GM21825 (cell line): ENCODE data around the gene DACT2.
"Not testable (repeated sequence)": the region's sequence is repeated elsewhere in the genome, so short reads cannot be mapped to it uniquely, and the experiment has no call there.

Experiments used
- ATAC-seq: cut with Tn5 transposase; IDR thresholded peaks from one replicate; pipeline ENCODE4 v1.9.1; 2021; ENCODE audit warnings: mild to moderate bottlenecking, moderate library complexity; ENCODE audit not compliant: unreplicated experiment

Gene DACT2

DNA sequence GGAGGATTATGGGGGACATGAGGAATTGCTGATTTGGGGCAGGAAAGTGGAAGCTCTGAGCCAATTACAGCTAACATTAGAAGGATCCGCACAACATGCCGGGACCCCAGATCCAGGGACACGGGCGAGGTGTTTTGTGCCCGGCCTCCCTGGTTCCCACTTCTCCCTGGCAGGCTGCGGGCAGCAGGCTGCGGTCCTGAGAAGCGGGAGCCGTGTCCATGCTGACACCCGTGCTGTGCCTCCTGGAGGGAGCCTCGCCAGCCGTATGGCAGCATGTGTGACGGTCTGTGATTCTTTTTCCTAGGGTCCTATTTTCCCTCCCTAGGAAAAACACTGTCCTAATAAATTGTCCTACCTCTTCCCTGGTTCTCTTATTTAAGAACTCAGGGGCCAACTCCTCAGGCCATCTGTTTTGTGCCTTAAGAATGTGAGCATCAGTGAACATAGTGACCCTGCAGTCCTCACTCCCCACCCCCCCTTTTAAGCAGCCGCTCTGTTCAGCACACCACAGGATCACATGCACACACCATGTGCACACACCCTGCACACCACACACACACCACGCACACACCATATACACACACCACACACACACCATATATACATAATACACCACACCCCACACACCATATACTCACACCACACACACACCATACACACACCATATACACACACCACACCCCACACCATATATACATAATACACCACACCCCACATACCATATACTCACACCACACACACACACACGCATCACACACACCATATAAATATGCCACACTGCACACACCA is 49.9 kb downstream of the DACT2 start:
- no peak for ATAC-seq

DNA sequence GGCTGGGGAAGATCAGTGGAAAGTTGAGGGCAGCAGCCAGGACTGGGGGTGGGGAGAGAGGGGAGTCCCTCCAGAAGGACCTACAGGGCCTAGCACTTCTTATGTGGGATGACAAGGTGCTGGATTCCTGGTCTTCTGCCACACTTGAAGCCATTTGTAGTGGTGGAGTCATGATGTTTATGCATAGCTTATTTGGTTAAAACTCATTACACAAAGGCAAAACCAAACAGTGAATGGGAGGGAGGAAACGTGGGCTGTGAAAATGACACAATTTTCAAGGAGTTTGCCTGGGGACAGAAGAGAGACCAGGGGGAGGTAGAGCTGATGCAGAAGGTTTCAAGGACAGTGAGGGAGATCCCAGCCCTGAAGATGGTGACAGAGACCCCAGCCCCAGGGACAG is 50.8 kb downstream of the DACT2 start:
- ATAC-seq = no peak

DNA sequence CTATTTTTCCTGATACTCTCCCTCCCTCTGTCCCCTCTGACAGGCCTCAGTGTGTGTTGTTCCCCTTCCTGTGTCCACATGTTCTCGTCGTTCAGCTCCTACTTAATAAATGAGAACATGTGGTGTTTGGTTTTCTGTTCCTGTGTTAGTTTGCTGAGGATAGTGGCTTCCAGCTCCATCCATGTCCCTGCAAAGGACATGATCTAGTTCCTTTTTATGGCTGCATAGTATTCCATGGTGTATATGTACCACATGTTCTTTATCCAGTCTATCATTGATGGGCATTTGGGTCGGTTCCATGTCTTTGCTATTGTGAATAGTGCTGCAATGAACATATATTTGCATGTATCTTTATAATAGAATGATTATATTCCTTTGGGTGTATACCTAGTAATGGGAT is 51.8 kb downstream of the DACT2 start:
- not testable (repeated sequence) for ATAC-seq

DNA sequence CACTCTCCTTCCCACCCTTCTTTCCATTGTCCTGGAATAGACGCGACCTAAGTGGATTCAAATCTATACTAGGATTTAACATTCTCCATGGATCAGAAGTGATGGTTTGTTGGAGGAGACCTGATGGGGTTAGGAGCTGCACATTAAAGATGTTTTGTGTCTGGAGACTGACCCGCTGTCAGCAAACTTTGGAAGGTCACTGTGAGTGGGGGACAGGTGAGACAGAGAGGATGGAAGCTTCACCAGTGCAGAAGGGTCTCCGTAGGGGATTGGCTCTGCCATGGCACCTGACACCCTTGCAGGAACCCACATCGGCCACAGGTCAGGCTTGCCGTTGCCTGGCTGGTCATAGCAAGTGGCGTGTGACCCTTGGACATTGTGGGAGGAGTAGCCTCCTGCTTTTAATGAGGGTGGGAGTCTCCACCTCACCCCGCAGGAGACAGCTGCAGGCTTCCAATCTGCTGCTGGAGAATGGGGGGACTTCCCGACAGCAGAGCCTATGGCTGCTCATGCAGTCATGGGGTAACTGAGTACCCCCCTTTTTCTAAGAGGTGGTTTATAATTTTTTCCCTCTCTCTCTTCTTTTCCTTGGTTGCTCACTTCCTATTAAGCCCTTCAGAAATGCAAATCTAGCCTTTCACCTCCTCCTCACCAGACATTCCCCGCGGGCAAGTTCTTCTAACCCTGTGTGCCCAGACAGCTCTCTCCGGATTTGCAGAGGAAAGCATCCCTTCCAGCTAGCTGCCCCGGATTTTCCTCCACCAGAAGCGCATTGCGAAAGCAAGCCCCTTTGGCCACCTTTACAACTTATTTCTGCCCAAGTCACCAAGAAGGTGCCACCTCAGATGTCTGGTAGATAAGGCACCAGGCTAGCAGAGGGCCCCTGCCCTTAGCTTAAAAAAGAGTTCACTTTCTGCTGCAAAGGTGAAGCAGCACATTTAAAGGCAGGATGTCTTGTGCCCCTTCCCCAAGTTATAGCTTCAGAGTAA is 53.5 kb downstream of the DACT2 start:
- ATAC-seq = no peak

DNA sequence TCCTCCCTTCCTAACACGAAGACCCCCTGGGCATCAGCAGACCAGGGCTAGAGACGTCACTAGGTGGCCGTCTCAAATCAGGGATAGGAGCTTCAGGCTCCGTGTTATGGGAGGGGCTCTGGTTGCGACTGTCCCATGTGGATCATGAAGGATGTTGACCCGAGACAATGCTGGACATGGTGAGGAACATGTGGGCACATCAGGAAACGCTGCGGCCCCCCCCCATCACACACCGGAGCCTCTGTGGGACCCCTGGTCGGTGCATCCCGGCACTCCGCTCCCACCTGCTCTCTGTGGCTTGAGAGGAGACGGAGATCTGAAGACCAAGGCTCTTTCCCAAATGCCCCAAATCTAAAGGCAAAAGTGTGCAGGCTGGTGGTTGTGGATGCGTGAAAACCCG is 54.2 kb downstream of the DACT2 start:
- ATAC-seq = no peak

DNA sequence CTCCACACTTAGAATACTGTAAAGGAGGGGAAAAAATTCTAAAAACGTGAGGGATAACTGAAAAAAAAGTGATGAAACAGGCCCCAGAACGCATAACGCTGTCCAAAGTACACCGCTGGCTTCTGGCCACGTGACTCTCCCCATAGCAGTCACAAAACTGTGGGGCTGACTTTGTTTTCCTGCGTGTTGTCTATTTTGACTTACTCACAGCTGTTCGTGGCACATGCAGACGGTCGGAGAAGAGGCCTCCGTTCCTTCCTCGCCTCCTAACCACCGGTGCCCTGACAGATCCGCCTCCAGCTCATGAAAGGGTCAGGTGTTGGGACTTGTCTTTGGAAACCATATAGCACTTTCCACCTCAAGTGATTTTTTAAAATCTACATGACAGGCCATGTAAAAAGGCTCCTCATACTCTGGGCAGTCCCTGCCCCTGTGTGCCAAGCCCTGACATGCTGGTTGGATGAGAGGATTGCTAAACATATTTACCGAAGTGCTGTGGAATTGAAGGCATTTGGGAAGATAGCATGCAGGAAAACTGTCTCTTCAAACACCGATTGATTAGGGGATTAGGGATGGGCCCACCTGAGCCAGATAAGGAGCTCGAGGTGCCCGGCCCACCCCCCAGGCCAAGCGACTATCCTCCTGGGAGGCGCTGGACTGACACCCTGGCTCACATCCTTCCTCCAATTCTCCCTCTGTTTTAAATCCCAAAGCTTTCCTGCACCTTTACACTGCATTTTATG is 54.8 kb downstream of the DACT2 start:
- no peak for ATAC-seq

DNA sequence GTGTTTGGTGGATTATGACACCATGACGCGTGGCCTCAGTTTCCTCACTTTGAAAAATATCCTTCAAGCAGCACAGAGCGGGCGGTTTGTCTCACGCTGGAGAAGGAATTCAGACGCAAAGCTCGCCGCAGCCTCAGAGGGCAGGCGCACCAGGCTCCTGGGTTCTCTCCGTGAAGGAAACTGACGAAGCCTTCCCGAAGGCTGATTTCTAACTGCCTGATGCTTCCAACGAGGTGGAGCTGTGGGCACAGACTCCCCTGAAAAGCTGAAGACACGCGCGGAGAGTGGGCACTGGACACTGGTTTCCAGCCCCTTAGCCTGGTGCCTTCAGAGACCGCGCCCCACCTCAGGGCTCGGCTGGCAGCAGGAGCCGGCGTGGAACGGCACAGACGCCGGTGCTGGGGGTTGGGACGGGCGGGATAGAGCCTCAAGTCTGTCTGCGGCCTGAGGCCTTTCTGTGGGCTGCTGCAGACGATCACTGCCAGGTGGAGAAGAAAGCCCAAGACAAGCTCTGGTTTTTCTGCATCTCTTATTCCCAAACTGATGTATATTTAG is 56.1 kb downstream of the DACT2 start:
- ATAC-seq = no peak

DNA sequence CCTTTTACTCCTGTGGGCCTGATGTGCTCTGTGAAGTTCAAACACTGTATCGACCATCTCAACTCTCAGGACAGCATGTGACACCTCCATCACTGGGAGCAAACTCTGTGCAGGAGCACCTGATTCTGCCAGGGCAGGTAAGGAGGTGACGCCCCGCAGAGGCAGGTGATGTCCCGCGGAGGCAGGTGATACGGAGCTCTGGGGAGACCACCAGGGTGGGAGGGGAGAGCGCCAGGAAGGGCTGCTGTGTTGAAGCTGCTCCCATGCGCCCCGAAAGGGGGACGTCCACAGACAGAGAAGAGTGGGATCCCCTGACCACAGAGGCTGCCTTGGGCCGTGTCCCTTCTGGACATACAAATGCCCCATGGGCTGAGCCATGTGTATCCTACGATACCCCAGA is 58.3 kb downstream of the DACT2 start:
- no peak for ATAC-seq

DNA sequence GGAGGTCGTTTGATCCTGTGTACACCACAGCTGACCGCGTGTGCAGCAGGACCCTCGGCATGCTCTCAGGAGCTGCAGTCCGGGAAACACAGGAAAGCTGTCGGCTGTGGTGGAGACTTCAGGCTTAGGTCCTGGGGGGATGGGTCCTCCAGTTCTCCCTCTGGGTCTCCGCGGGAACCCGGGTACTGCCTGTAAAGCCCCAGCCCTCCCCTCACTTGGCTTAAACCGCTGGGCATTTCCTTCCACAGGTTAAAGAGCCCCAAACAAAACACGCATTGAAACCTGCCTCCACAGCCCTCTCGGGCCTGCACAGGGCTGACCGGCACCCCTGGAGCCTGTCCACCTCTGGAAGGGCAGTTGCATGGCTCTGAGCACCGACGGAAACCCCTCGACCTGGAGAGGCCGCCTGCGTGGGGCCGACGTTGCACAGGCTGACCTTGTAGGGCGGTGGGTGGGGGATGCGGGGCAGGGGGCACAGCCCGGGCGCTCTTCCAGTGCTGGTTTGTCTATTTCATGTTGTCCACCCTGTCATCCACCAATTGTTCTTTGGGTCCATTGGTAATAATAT is 59.1 kb downstream of the DACT2 start:
- no peak for ATAC-seq

DNA sequence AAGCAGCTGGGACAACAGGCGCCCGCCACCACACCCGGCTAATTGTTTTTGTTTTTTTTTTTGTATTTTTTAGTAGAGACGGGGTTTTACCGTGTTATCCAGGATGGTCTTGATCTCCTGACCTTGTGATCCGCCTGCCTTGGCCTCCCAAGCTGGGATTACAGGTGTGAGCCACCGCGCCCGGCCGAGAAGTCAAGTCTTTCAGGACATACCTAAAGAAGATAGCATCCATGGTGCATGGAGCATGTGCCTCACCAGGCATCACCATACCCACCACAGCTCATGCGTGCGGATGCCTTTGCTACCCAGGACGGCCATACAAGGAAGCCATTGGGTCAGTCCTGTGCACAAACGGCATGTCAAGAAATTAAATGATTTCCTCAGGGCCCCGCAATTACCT is 60.8 kb downstream of the DACT2 start:
- ATAC-seq = no peak

DNA sequence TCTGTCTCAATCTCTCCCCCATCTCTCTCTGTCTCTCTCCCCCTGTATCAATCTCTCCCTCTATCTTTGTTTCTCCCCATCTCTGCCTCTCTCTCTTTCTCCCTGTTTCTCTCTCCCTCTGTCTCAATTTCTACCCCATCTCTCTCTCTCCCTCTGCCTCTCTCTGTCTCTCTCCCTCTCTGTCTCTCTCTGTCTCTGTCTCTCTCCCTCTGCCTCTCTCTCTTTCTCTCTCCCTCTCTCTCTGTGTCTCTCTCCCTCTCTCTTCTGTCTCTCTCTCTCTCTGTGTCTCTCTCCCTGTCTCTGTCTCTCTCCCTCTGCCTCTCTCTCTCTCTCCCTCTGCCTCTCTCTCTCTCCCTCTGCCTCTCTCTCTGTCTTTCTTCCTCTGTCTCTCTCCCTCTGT is 62.6 kb downstream of the DACT2 start:
- ATAC-seq = no peak
